Heart left ventricle (tissue), 16 donors: ENCODE data around the gene EIF4E1B. TPM values are rescaled to one million over a fixed set of nuclear protein-coding genes. Genes with fewer than 3 reads are reported as not detected.

Experiments
- ATAC-seq, 4 donors: fragments of 200-7000 bp; cut with Tn5 transposase; one replicate each; pipeline ENCODE4 v1.9.1; 2020 to 2022; ENCODE audit warnings: moderate library complexity in 4 of 4, mild to moderate bottlenecking in 3 of 4, moderate number of reproducible peaks in 1 of 4
- DNase-seq, 5 donors: peaks; one replicate each; pipeline ENCODE4 v3.0.0-alpha.2; 2020
- H3K27ac ChIP-seq, 12 donors: fragments of 200-600 bp; sonication (generic) in 4 of 12; one replicate each; pipeline versions ENCODE4 v1.5.0 to v1.8.0; 2016 to 2022; ENCODE audit warnings: mild to moderate bottlenecking in 2 of 12
- H3K27me3 ChIP-seq, 9 donors: fragments of 200-600 bp; sonication (generic) in 2 of 9; one replicate each; pipeline versions ENCODE4 v1.5.1 to v1.8.0; 2016 to 2022; ENCODE audit warnings: mild to moderate bottlenecking in 3 of 9
- H3K36me3 ChIP-seq, 9 donors: fragments of 200-600 bp; sonication (generic) in 2 of 9; one replicate each; pipeline versions ENCODE4 v1.5.0 to v1.8.0; 2018 to 2022; ENCODE audit warnings: mild to moderate bottlenecking in 2 of 9
- H3K4me1 ChIP-seq, 12 donors: fragments of 200-600 bp; sonication (generic) in 4 of 12; one replicate each; pipeline versions ENCODE4 v1.5.0 to v1.8.0; 2016 to 2022; ENCODE audit warnings: mild to moderate bottlenecking in 3 of 12
- H3K4me3 ChIP-seq, 12 donors: fragments of 200-600 bp; sonication (generic) in 4 of 12; one replicate each; pipeline versions ENCODE4 v1.5.0 to v1.8.0; 2017 to 2022; ENCODE audit warnings: mild to moderate bottlenecking in 9 of 12, moderate library complexity in 4 of 12
- H3K9me3 ChIP-seq, 12 donors: fragments of 200-600 bp; sonication (generic) in 4 of 12; one replicate each; pipeline versions ENCODE4 v1.5.0 to v1.8.0; 2016 to 2022; ENCODE audit warnings: mild to moderate bottlenecking in 1 of 12
- CTCF ChIP-seq, 12 donors: fragments of 200-600 bp; sonication (generic) in 4 of 12; IDR thresholded peaks; one replicate each; pipeline versions ENCODE4 v1.5.0 to v1.8.0; 2018 to 2022; ENCODE audit warnings: antibody characterized with exemption in 12 of 12, mild to moderate bottlenecking in 5 of 12
- POLR2A ChIP-seq, 2 donors: fragments of 450-650 bp; IDR thresholded peaks; one replicate each; pipeline ENCODE4 v1.6.1; 2017; ENCODE audit warnings: antibody characterized with exemption in 2 of 2, mild to moderate bottlenecking in 2 of 2, moderate library complexity in 2 of 2
- WGBS, 4 donors: extraction: QIAGEN DNeasy Blood & Tissue Kit in 2 of 4; methylation state at CpG; one replicate each; pipeline versions ENCODE4 v1.1.5 to v1.1.7; 2013 to 2018; 5-methylcytosine and 5-hydroxymethylcytosine counted together
- intact Hi-C, 10 donors: fragments of 100-400 bp; cut with DNase I; formaldehyde crosslinking; loops; one replicate each; pipeline versions ENCODE4 v1.11.1 to v1.14.2; 2022
- polyA plus RNA-seq, 2 donors: library from polyadenylated mRNA; stranded (reverse); fragments of 200-250 nt; gene quantifications; one replicate each; pipeline ENCODE4 v1.2.3, GENCODE V29; 2013
- total RNA-seq, 9 donors: library from RNA; depleted of rRNA in 2 of 9; stranded (reverse); fragments of >200 nt in 2 of 9; fragmentation: NEBNext Ultra II Directional in 3 of 9; extraction: Animal tissue kit (Norgen Biotek cat#: 25700) in 3 of 9; gene quantifications; one replicate each; pipeline versions ENCODE4 v1.1.0 to v1.2.4, GENCODE V29; 2016 to 2023
- donor health status: ischemic (EF 13 %, LVEDD 7.1; RV severe dilation, severe dysfunction).
- donor health status: healthy with polysubstance abuse.
- donor health status: DM: no; HTN: yes; CAD: no.
- donor health status: DM: no; HTN: no; CAD: no.
- donor health status: ischemic (EF 25% LVEDD 6.9; RV normal size, moderate dysfunction).
- donor health status: ischemic (EF 25% LVEDD 5.7; RV mildly dilated, moderate dysfunction).
- donor health status: healthy.
- donor health status: DM: yes; HTN: yes; CAD: no.
- donor health status: ischemic (EF 35%, LVEDD 5.7; RV mildly dilated, moderate dysfunction).
- donor health status: nonischemic (EF 11% LVEDD 7.7; RV severe dilation, severe dysfunction).
- donor health status: DM: yes; HTN: yes; CAD: no.
- donor health status: PGD.
- donor health status: ischemic (EF 29% LVEDD 5.4; RV normal size, mild dysfunction).
- donor health status: nonischemic (EF 23%, LVEDD 6.1; RV moderate dilation, normal function).

EIF4E1B gene
- total and polyA plus RNA-seq, 11 donors: not detected

GRCh38 chr5:176637556-176637955 is 7.1 kb downstream of the EIF4E1B start:
- DNase-seq: no peak
- peaks cover 0 to 11% (median 0%) of the 10 kb centered on the region in 12 donors for H3K4me1 ChIP-seq
- no peaks in the 10 kb centered on the region for H3K36me3 ChIP-seq
- no peak overlapping the region for H3K4me3 ChIP-seq
- no peaks in the 10 kb centered on the region for H3K9me3 ChIP-seq
- intact Hi-C loops: no loop called here
- H3K27me3 ChIP-seq: peaks cover 0 to 29% (median 6%) of the 10 kb centered on the region in 9 donors
- ATAC-seq: no peak
- no peak for TF ChIP-seq CTCF (IDR thresholded peaks at IDR 0.05)
- TF ChIP-seq POLR2A (IDR thresholded peaks at IDR 0.05): no peak
- no peak overlapping the region for H3K27ac ChIP-seq
- 47 to 60% (median 51%) methylated on average over 4 of the region's 4 CpGs for WGBS, 4 donors

GRCh38 chr5:176638437-176638836 is 8.0 kb downstream of the EIF4E1B start:
- Histone ChIP-seq H3K27me3 (peaks cover 0 to 20% (median 0%) of the 10 kb centered on the region in 9 donors), H3K9me3 (no peaks in the 10 kb centered on the region), H3K27ac (no peak overlapping the region), H3K36me3 (no peaks in the 10 kb centered on the region), H3K4me3 (no peak overlapping the region), H3K4me1 (peaks cover 0 to 11% (median 0%) of the 10 kb centered on the region in 12 donors)
- intact Hi-C loops: no loop called here
- 93 to 99% (median 96%) methylated on average over 3 of the region's 3 CpGs for WGBS, 4 donors
- DNase-seq: no peak
- TF ChIP-seq POLR2A (IDR thresholded peaks at IDR 0.05): no peak
- no peak for TF ChIP-seq CTCF (IDR thresholded peaks at IDR 0.05)
- no peak for ATAC-seq

GRCh38 chr5:176639208-176639607 is 8.7 kb downstream of the EIF4E1B start:
- ATAC-seq: no peak
- Histone ChIP-seq H3K4me1 (peaks cover 0 to 11% (median 0%) of the 10 kb centered on the region in 12 donors), H3K27ac (no peak overlapping the region), H3K36me3 (no peaks in the 10 kb centered on the region), H3K27me3 (peaks cover 0 to 12% (median 0%) of the 10 kb centered on the region in 9 donors), H3K9me3 (no peaks in the 10 kb centered on the region), H3K4me3 (no peak overlapping the region)
- WGBS, 4 donors: 37 to 57% (median 47%) methylated on average over 2 to 4 of the region's 4 CpGs
- intact Hi-C loops: no loop called here
- TF ChIP-seq CTCF (IDR thresholded peaks at IDR 0.05) (no peak), POLR2A (IDR thresholded peaks at IDR 0.05) (no peak)
- DNase-seq: peak in 1 of 5 donors; percentile 12

GRCh38 chr5:176639981-176640380 is 9.5 kb downstream of the EIF4E1B start:
- TF ChIP-seq POLR2A (IDR thresholded peaks at IDR 0.05) (no peak), CTCF (IDR thresholded peaks at IDR 0.05) (no peak)
- Histone ChIP-seq H3K36me3 (no peaks in the 10 kb centered on the region), H3K27ac (peak overlapping the region in 1 of 12 donors; percentile 12), H3K27me3 (peaks cover 0 to 7% (median 0%) of the 10 kb centered on the region in 9 donors), H3K4me1 (peaks cover 0 to 11% (median 0%) of the 10 kb centered on the region in 12 donors), H3K4me3 (no peak overlapping the region), H3K9me3 (no peaks in the 10 kb centered on the region)
- intact Hi-C loops: loop anchor here in 6 of 10 donors (5.0 to 10.0 kb wide), 3 partner anchors 63 to 275 kb away; partner anchors contain the start of genes ARL10 (in 1 of the 6) and KIAA1191 (in 1 of the 6)
- peak; percentile 76 to 97 (median 81) for ATAC-seq
- peak; percentile 60 to 88 (median 68) for DNase-seq
- WGBS, 4 donors: 10 to 28% (median 19%) methylated on average over 4 of the region's 4 CpGs
